ENCODE data around the gene HSPBP1.

HSPBP1 gene

GRCh38 chr19:55273978-55274707 lies 5.8 kb downstream of the HSPBP1 start:
- ATAC-seq: no peak

GRCh38 chr19:55272142-55272541 lies 7.8 kb downstream of the HSPBP1 start:
- no peak for ATAC-seq
- TF ChIP-seq TCF4 (CRISPR knock-in tag; IDR thresholded peaks at IDR 0.05; ENCODE audit: borderline replicate concordance) (no peak), CSDC2 (CRISPR knock-in tag; IDR thresholded peaks at IDR 0.05) (no peak), ZFP3 (CRISPR knock-in tag; IDR thresholded peaks at IDR 0.05) (no peak), OSR1 (CRISPR knock-in tag; IDR thresholded peaks at IDR 0.05) (no peak), CREB5 (CRISPR knock-in tag; IDR thresholded peaks at IDR 0.05; ENCODE audit: low read depth) (no peak), PATZ1 (CRISPR knock-in tag; IDR thresholded peaks at IDR 0.05; ENCODE audit: borderline replicate concordance) (no peak)

More at GRCh38 chr19:55273978-55274707, 5.8 kb downstream of the HSPBP1 start:
- TF ChIP-seq CSRNP3 (CRISPR knock-in tag; IDR thresholded peaks at IDR 0.05): no peak
- TF ChIP-seq RARB (CRISPR knock-in tag; IDR thresholded peaks at IDR 0.05): no peak
- TF ChIP-seq ISL1 (CRISPR knock-in tag; IDR thresholded peaks at IDR 0.05): no peak
- no peak for TF ChIP-seq TCF4 (CRISPR knock-in tag; IDR thresholded peaks at IDR 0.05; ENCODE audit: borderline replicate concordance)

GRCh38 chr19:55270172-55270942 lies 9.6 kb downstream of the HSPBP1 start:
- no peak for ATAC-seq
- TF ChIP-seq SNAI2 (CRISPR knock-in tag; IDR thresholded peaks at IDR 0.05) (no peak), CSDC2 (CRISPR knock-in tag; IDR thresholded peaks at IDR 0.05) (no peak), ZC3H10 (CRISPR knock-in tag; IDR thresholded peaks at IDR 0.05) (no peak), ZNF70 (CRISPR knock-in tag; IDR thresholded peaks at IDR 0.05) (no peak), TOX (CRISPR knock-in tag; IDR thresholded peaks at IDR 0.05; ENCODE audit: borderline replicate concordance) (no peak), CREB5 (CRISPR knock-in tag; IDR thresholded peaks at IDR 0.05; ENCODE audit: low read depth) (no peak), PPARA (CRISPR knock-in tag; IDR thresholded peaks at IDR 0.05; ENCODE audit: borderline replicate concordance) (no peak), GLIS3 (CRISPR knock-in tag; IDR thresholded peaks at IDR 0.05) (no peak), PATZ1 (CRISPR knock-in tag; IDR thresholded peaks at IDR 0.05; ENCODE audit: borderline replicate concordance) (no peak)

GRCh38 chr19:55269299-55269698 lies 10.6 kb downstream of the HSPBP1 start:
- TF ChIP-seq GLIS3 (CRISPR knock-in tag; IDR thresholded peaks at IDR 0.05): no peak
- TF ChIP-seq SNAI2 (CRISPR knock-in tag; IDR thresholded peaks at IDR 0.05): no peak
- no peak for TF ChIP-seq TCF4 (CRISPR knock-in tag; IDR thresholded peaks at IDR 0.05; ENCODE audit: borderline replicate concordance)
- TF ChIP-seq, protein P1, sequence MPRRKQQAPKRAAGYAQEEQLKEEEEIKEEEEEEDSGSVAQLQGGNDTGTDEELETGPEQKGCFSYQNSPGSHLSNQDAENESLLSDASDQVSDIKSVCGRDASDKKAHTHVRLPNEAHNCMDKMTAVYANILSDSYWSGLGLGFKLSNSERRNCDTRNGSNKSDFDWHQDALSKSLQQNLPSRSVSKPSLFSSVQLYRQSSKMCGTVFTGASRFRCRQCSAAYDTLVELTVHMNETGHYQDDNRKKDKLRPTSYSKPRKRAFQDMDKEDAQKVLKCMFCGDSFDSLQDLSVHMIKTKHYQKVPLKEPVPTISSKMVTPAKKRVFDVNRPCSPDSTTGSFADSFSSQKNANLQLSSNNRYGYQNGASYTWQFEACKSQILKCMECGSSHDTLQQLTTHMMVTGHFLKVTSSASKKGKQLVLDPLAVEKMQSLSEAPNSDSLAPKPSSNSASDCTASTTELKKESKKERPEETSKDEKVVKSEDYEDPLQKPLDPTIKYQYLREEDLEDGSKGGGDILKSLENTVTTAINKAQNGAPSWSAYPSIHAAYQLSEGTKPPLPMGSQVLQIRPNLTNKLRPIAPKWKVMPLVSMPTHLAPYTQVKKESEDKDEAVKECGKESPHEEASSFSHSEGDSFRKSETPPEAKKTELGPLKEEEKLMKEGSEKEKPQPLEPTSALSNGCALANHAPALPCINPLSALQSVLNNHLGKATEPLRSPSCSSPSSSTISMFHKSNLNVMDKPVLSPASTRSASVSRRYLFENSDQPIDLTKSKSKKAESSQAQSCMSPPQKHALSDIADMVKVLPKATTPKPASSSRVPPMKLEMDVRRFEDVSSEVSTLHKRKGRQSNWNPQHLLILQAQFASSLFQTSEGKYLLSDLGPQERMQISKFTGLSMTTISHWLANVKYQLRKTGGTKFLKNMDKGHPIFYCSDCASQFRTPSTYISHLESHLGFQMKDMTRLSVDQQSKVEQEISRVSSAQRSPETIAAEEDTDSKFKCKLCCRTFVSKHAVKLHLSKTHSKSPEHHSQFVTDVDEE (CRISPR knock-in tag; IDR thresholded peaks at IDR 0.05): no peak
- no peak for TF ChIP-seq TOX (CRISPR knock-in tag; IDR thresholded peaks at IDR 0.05; ENCODE audit: borderline replicate concordance)
- no peak for TF ChIP-seq ARNTL (CRISPR knock-in tag; IDR thresholded peaks at IDR 0.05; ENCODE audit: borderline replicate concordance, low read depth)
- no peak for TF ChIP-seq ZFP3 (CRISPR knock-in tag; IDR thresholded peaks at IDR 0.05)
- no peak for TF ChIP-seq OSR1 (CRISPR knock-in tag; IDR thresholded peaks at IDR 0.05)
- no peak for TF ChIP-seq ZNF8 (CRISPR knock-in tag; IDR thresholded peaks at IDR 0.05)
- no peak for TF ChIP-seq ZFP30 (CRISPR knock-in tag; IDR thresholded peaks at IDR 0.05)
- TF ChIP-seq ZNF70 (CRISPR knock-in tag; IDR thresholded peaks at IDR 0.05): no peak
- TF ChIP-seq CREB5 (CRISPR knock-in tag; IDR thresholded peaks at IDR 0.05; ENCODE audit: low read depth): no peak
- no peak for ATAC-seq

Data from SK-N-SH treated with all-trans-retinoic acid at 6 μM for 48 hours (cell line).